Activated CD4-positive, CD25-positive, alpha-beta regulatory T cell (primary cell): ENCODE results near the gene NECAB2.

ENCODE experiments used
- DNase-seq, 4 experiments: peaks; one replicate each; lab custom pipeline; 2025; lab: John Stamatoyannopoulos, UW

NECAB2 gene

GRCh38 chr16:83967091-83967490, 953 bp upstream of the NECAB2 start:
- DNase-seq = no peak

- no peak for DNase-seq
Observed at GRCh38 chr16:83968306-83968851, 335 bp downstream of the NECAB2 start.

- no peak for DNase-seq
Observed at GRCh38 chr16:83968891-83969649, 1.0 kb downstream of the NECAB2 start.

- DNase-seq = no peak
Observed at GRCh38 chr16:83969771-83970429, 1.9 kb downstream of the NECAB2 start.

GRCh38 chr16:83970430-83970815, 2.4 kb downstream of the NECAB2 start:
- DNase-seq = no peak

GRCh38 chr16:83971165-83972130, 3.4 kb downstream of the NECAB2 start:
- no peak for DNase-seq

GRCh38 chr16:83972256-83973008, 4.4 kb downstream of the NECAB2 start:
- no peak for DNase-seq

GRCh38 chr16:83973077-83973476, 5.0 kb downstream of the NECAB2 start:
- DNase-seq = no peak

GRCh38 chr16:83973581-83974385, 5.7 kb downstream of the NECAB2 start:
- no peak for DNase-seq

GRCh38 chr16:83974475-83974874, 6.4 kb downstream of the NECAB2 start:
- DNase-seq = no peak

- DNase-seq = no peak
Observed at GRCh38 chr16:83975590-83976260, 7.7 kb downstream of the NECAB2 start.

- no peak for DNase-seq
Observed at GRCh38 chr16:83977056-83977815, 9.2 kb downstream of the NECAB2 start.

- DNase-seq = no peak
Observed at GRCh38 chr16:83978401-83978904, 10.4 kb downstream of the NECAB2 start.

GRCh38 chr16:83979441-83979840, 11.4 kb downstream of the NECAB2 start:
- no peak for DNase-seq

GRCh38 chr16:83980794-83981193, 12.8 kb downstream of the NECAB2 start:
- no peak for DNase-seq

GRCh38 chr16:83981799-83982198, 13.8 kb downstream of the NECAB2 start:
- DNase-seq = no peak

GRCh38 chr16:83983491-83983890, 15.4 kb downstream of the NECAB2 start:
- DNase-seq = no peak

GRCh38 chr16:83989300-83989699, 21.3 kb downstream of the NECAB2 start:
- no peak for DNase-seq

GRCh38 chr16:83990492-83990891, 22.4 kb downstream of the NECAB2 start:
- DNase-seq = no peak
